ENCODE measurements around the gene TMEM263.
"Not testable (repeated sequence)": the region's sequence is repeated elsewhere in the genome, so short reads cannot be mapped to it uniquely, and the experiment has no call there.

Gene TMEM263

GRCh38 chr12:106987846-106988245, 32.1 kb downstream of the TMEM263 start:
- no peak for DNase-seq

DNA sequence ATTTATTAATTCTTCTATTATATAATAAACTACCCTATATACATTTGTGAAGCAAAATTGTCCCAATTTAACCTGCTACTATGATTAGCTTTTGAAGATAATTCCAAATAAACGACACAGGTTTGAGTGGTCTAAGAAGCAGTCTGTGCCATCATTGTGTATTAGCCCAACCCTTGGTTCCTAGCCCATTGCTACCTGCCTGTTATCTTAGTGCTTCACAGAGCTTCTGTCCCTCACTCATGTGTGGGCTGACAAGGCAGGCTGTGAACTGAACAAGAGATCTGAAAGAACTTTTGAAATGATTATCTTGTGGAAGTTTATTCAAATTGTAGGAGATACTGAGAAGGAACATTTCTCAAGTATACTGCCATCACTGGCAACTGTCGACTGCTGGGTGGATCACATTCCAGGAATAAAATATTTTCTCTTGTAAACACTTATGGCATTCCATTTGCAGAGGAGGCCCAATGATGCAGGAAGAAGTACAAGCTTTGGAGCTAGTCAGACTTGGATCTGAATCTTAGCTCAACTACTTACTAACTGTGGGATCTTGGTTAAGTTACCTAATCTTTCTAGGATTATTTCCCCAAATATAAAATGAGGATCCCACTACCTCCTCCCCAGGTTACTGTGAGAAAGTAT, 39.0 kb downstream of the TMEM263 start:
- DNase-seq: no peak

GRCh38 chr12:106996102-106996501, 40.4 kb downstream of the TMEM263 start:
- not testable (repeated sequence) for DNase-seq

DNA sequence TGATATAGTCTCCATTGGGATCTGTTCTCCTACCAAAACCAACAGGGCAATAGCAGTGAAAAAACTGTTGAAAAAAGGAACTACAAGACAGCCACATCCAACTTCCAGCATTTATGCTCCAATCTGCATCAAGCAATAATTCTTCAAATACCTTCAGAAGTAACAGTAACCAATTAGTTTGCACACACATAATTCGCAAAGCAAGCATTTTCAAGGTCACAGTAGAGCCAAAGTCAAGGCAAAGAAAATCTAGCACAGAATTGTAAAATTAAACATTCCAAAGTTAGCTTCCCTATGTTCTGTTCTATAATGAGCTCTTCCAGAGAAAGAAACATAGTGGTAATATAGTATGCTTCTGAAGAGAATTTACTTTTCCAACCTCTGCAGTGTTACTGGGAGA, 42.2 kb downstream of the TMEM263 start:
- DNase-seq: no peak

- no peak for DNase-seq
Measured at GRCh38 chr12:106999446-106999845, 43.7 kb downstream of the TMEM263 start.

GRCh38 chr12:107002665-107003064, 47.0 kb downstream of the TMEM263 start:
- DNase-seq: not testable (repeated sequence)

DNA sequence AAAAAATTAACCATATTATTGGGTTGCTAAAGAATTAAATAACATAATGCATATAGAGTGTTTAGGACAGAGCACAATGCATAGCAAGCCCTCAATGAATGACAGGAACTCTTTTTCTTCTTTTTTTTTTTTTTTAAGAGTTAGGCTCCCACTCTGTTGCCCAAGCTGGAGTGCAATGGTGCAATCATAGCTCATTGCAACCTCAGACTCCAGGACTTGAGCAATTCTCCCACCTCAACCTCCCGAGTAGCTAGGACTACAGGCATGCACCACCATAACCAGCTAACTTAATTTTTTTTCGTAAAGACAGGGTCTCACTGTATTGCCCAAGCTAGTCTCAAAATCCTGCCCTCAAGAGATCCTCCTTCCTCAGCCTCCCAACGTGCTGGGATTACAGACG, 51.7 kb downstream of the TMEM263 start:
- no peak for DNase-seq

DNA sequence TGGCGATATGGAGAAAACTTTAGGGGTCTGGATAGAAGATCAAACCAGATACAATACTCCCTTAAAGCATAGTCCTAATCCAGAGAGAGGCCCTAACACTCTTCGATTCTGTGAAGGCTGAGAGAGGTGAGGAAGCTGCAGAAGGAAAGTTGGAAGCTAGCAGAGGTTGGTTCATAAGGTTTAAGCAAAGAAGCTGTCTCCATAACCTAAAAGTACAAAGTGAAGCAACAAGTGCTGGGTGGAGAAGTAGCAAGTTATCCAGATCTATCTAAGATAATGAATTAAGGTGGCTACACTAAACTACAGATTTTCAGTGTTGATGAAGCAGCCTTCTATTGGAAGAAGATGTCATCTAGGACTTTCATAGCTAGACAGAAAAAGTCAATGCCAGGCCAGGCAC, 55.8 kb downstream of the TMEM263 start:
- no peak for DNase-seq

DNA sequence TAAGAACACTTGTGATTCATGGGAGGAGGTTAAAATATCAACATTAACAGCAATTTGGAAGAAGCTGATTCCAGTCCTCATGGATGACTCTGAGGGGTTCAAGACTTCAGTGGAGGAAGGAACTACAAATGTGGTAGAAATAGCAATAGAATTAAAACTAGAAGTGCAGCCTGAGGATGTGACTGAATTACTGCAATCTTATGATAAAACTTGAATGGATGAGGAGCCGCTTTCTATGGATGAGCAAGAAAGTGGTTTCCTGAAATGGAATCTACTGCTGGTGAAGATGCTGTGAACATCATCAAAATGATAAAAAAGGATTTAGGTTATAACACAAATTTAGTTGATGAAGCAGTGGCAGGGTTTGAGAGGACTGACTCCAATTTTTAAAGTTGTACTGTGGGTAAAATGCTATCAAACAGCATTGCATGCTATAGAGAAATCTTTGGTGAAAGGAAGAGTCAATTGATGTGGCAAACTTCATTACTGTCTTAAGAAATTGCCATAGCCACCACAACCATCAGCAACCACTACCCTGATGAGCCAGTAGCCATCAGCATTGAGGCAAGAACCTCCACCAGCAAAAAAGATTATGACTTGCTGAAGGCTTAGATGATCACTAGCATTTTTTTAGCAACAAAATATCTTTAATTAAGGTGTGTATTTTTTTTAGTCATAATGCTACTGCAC, 57.2 kb downstream of the TMEM263 start:
- no peak for DNase-seq

DNA sequence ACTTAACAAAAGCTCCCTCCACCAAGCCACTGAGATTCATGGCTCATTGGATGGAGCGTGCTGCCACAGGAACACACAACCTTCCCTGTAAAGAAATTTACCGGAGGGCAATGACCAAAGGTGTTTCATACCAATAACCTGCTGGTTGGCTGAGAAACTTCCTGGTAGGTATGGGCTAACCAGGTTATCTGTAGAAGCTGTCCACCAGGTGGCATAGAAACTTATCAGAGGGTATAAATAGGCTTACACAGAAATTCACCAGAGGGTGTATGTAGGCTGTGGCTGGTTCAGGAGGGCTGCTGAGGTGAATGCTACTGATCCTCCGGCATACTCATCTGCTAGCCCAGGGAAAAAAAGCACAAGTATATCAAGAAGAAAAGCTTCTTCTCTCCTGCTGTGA, 58.3 kb downstream of the TMEM263 start:
- DNase-seq: no peak

- no peak for DNase-seq
Measured at GRCh38 chr12:107017042-107017441, 61.3 kb downstream of the TMEM263 start.

- no peak for DNase-seq
Measured at GRCh38 chr12:107019546-107019945, 63.8 kb downstream of the TMEM263 start.

Data from activated CD8-positive, alpha-beta memory T cell treated with anti-CD3 and anti-CD28 coated beads, Interleukin-2, amount 50 U/mL, for 48 hours (primary cell).